HG02588 (cell line): Measurements from ENCODE around the gene OR52E5.
A peak's percentile ranks its signal among the peaks of the same experiment; 100 is the strongest.

Experiments used
- ATAC-seq: cut with Tn5 transposase; IDR thresholded peaks from one replicate; pipeline ENCODE4 v1.9.1; 2021; ENCODE audit warnings: mild to moderate bottlenecking, moderate library complexity; ENCODE audit not compliant: unreplicated experiment

Gene OR52E5

DNA sequence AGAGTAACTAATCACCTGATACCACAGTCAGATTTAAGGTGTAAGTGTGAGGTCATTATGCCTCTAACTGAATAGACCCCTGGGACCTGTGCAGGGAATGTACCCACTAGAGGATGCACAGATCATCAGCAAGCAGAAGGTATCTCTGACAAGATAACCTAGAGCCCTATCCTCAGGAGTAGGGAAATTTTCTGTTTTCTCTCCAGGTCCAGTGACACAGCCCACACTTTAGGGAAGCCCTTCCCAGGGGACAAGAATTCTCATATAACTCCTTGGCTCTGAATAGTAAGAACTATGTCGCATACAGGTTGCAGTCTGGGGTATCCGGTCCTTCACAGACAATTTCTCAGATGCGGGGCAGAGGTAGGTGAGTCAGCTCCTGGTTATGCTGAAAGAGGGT lies at the start of gene OR52E5:
Gene OR52E5 (plus strand): TSS at position 301 of the 400 bp plus-strand sequence. CDS start 7,569 bp downstream, outside the sequence.
- ATAC-seq, result no peak

DNA sequence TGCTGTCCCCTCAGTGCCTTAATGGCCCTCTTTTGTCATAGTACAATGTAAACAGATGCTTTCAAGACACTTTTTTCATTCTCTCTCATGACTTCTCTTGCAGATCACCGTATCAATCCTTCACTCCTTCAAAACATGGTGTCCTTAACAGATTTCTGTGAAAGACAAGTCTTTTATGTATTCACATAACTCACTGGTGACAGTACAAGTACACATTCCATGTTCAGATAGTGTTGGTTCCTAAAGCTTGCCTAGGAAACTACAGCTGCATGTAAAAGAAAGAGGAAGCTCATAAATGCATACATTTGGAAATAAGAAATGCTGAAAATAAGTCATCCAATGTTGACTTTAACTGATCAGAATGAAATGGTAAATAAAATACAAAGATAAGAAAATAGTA lies 46.3 kb upstream of the OR52E5 start:
- no peak for ATAC-seq

DNA sequence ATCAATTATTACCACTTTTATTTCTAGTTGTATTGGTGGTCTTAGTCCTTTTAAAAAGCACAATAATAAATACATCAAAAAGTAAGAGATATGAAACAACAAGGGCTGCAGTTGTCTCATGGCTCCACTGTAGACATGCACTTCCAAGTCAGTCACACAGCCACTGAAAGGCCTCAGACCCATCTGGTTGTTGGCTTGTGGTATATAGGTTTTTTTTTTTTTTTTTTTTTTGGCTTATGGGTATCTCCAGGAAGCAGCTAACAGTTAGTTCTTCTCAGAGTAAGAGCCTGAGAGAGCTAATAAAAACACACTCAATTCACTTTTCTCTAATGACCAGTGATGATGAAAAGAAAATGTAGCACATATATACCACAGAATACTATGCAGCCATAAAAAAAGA lies 45.3 kb upstream of the OR52E5 start:
- ATAC-seq, result no peak

DNA sequence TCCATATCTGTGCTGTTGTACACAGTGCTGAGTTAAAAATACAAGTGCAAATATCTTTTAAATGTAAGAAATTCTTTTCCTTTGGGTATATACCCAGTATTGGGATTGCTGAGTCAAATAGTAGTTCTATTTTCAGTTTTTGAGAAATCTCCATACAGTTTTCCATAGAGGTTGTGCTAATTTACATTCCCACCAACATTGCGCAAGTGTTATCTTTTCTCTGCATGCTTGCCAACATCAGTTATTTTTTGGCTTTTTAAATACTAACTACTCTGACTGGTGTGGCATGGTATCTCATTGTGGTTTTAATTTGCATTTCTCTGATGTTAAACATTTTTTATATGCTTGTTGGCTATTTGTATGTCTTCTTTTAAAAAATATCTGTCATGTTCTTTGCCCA lies 42.0 kb upstream of the OR52E5 start:
- ATAC-seq, result no peak

DNA sequence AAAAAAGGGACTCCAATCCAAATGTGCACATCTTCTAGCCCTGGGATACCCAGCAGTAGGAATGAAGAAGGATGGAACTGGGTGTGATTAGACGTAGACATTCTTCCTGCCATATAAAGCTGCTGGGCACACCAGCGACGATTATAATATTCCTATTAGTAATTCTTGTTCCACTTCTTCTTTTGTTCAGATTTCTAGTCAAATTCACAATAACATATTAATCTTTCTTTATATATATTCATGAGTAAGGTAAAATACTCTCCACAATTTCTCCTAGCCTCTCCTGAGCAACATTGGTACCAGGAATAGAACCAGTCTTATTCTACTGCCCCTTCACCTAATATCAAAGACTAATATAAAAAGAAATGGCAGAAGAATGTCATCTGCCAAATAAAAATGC lies 35.4 kb upstream of the OR52E5 start, which contains the start of gene OR52E8:
Gene OR52E8 (minus strand): TSS at position 101 of the 400 bp plus-strand sequence. CDS start 0 bp downstream, at position 101.
- ATAC-seq, result no peak

DNA sequence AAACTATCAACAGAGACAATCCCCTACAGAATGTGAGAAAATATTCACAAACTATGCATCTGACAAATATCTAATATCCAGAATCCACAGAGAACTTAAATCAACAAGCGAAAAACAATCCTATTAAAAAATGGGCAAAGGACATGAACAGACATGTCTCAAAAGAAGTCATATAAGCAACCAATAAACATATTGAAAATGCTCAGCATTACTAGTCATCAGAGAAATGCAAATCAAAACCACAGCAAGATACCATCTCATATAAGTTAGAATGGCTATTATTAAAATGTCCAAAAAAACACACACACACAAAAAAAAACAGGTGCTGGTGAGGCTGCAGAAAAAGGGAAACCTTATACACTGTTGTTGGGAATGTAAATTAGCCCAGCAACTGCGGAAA lies 27.2 kb upstream of the OR52E5 start:
- no peak for ATAC-seq

DNA sequence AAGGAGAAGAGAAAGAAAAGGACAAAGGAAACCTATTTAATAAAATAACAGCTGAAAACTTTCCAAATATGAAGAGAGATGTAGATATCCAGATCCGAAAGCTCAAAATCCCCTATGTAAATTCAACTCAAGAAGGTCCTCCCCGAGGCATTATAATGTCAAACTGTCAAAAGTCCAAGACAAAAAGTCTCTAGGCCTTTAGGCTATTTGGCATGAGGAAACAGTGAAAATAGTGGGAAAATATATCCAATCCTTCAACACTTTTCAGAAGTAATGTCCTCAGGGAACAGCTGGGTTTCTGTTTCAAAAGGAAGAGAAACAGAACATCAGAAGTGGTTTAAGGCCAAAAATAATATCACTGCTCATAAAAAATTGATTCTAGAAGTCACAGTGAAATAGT lies 14.4 kb upstream of the OR52E5 start:
- ATAC-seq, result no peak

DNA sequence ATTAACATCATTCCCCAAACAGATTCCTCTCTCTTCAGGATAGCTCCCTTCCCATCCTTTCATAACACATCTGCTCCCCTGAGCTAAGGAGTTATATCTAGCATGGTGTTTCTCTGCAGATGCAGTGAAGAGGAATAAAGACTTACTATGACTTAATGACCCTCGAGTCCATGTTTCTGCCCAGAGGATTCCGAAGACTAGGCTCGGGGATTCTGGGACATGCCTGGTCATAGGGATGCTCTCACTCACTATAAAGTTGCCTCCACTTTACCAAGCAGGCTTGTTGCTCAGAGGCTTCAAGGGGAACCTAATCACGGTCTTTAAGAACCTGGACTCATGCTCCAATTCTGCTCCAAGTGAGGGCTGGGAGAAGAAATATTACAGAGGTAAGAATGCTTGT lies 12.7 kb upstream of the OR52E5 start, which contains the start of gene OR52E4:
Gene OR52E4 (plus strand): TSS at position 301 of the 400 bp plus-strand sequence. CDS start 3,664 bp downstream, outside the sequence.
- ATAC-seq, result no peak

DNA sequence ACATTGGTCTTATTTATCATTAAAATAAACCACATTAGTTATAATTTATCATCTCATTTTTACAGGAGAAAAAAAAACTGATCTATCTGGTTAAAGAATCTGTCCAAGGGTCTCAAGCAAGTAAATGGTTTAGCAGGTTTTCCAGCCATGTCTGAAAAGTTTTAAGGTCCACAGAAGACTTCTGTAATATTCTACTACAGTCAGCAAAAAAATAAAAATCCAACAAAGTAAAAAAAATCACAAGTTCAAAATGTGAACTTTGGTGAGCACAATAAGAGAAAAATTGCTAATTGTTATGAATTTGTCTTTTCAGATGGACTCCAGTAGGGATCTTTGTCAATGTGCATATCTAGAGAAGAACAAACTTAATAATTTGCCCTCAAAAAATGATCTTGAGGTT lies 11.3 kb upstream of the OR52E5 start:
- ATAC-seq, result no peak

DNA sequence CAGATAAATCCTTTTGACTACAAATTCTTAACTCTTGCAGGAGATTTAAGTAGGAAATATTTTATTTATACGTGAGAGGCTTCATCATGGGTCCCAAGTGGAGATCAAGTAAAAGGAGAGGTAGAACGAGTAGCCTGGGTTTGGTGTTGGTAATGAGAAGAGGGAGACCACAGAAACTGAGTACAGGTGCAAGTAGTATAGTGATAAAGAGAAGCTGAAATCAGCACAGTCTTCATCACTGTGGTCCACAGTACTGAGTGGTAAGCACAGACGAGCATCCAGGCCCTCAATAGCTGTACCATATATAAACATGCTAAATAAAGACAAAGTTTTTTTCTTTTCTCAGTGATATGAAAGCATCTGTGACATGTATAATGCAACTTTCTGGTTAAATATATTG lies 5.8 kb upstream of the OR52E5 start:
- no peak for ATAC-seq

DNA sequence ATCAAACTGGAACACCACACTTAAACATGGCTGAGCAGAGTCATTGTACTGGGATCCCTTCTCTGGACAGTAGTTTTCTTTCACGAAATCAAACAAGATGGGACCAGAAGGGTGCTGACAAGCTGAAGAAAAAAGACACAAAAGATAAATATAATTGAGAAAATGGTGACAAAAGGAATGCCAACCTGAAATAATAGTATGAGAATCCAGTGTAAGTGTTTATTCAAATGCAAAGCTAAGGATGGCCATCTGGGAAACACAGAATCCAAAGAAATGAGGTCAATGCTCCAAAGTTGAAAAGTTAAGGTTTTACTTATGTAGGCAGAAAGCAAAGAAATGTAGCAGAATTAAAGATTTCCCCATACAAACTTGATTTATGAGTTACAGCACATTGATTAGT lies 5.3 kb upstream of the OR52E5 start:
- ATAC-seq, result no peak

DNA sequence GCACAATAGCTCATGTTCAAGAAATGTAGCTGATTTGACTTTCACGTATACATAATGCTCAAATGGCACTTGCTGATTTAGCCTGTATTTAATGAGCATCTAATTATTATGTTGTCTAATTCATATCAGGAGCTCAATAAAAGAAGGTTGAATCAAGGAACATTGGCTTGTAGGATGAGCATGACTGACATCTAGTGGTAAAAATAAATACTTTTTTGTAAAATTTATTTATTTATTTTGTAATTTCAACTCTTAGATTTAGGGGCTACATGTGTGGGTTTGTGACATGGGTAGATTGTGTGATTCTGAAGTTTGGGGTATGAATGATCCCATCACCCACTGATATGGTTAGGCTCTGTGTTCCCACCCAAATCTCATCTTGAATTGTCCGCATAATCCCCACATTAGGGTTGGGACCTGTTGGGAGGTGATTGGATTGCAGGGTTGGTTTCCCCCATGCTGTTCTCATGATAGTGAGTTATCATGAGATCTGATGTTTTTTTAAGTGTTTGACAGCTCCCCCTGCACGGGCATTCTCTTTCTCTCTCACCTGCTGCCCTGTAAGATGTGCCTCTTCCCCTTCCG lies 1.7 kb upstream of the OR52E5 start:
- ATAC-seq, result no peak

DNA sequence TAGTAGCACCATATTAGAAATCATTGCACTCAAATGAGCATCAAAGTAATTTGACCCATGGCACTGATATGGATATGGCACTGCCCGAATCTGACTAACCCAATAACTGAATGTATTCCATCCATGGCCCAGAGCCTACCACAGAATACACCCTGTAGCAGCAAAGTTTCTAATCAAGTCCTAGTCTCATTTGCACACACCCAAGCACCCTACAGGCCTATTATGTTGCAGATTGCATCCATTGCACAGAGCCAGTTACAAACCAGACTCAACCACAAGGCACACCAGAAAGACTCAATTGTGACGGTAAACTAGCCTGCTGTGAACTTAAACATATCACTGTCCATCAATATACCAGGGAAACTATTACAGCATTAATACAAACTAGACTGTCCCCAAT lies 6.5 kb downstream of the OR52E5 start:
- no peak for ATAC-seq

DNA sequence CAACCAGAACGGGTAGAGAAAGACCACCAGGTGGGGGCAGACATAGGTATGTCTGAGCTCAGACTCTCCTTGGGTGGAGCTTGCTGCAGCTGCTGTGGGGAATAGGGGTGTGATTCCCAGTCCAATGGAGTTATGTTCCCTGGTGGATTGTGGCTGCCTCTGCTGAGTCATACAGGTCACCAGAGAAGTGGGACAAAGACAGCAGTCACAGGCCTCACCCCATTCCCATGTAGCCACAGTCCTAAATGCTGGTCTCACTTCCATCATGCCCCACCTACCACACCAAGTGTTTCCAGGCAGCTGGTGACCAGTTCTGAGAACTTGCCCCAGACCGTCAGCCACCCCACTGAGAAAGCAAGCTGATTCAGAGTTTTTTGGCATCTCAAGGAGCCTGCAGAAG lies 17.5 kb downstream of the OR52E5 start:
- ATAC-seq, result no peak

DNA sequence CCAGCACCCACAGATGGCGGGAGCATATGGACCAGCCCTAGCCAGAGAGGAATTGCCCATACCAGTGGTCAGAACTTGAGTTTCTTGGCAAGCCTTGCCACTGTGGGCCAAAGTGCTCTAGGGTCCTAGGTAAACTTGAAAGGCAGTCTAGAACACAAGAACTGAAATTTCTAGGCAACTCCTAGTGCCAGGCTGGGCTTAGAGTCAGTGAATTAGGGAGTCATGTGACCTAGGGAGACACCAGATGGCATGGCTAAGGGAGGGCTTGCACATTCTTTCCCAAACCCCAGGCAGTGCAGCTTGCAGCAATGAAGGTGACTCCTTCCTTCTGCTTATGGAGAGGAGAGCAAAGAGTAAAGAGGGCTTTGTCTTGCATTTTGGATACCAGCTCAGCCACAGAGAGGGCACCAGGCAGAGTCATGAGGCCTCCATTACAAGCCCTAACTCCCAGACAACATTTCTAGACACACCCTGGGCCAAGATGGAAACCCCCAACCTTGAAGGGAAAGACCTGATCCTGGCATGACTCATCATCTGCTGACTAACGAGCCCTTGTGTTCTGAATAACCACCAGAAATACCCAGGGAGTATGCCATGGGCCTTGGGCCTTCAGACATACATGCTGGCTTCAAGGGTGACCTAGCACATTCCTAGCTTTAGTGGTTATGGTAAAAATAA lies 29.9 kb downstream of the OR52E5 start:
- peak; percentile 91 for ATAC-seq

DNA sequence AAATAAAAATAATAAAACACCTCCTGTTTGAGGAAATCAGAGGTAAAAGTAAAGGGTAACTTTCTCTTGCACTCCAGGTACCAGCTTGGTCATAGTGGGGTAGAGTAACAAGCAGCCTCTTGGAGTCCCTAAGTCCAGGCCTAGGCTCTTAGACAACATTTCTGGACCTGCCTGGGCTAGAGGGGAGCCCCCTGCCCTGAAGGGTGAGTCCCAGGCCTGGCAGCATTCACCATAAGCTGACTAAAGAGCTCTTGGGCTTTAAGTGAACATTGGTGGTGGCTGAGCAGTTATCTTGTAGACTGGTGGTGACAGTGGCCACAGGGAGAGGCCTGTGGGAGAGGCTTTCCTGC lies 30.4 kb downstream of the OR52E5 start:
- ATAC-seq, result peak; percentile 70

DNA sequence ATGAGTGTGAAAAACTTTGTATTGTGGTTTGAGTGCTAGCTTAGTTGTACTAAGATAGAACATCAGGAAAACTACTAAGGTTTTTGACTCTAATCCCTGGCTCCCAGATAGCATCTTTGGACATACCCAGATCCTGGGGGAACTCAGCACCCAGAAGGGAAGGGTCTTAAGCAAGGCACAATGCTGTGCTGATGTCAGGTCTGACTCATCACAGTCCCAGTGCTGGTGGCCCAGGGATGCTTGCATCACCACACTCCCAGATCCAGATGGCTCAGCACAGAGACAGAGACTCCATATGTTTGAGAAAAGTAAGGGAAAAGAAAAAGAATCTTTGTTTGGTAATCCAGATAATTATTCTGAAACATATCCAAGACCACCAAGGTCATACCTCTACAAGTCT lies 30.8 kb downstream of the OR52E5 start:
- peak; percentile 26 for ATAC-seq

DNA sequence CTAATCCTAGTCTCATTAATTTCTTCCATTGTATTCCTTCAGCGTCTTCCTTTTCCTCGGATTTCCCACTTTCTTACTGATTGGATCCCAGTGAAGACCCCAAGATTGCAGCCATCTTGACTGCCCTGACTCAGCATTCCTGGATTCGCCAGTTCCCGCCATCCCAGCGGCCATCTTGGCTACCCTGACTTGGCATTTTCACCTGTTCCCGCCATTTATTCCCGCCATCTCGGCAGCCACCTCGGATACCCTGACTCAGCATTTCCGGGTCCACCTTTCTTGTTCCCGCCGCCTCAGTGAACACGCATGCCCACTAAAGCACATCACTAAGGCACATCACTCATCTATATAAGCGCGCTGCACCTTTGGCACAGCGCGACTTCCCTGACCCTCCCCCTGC lies 35.3 kb downstream of the OR52E5 start:
- no peak for ATAC-seq

DNA sequence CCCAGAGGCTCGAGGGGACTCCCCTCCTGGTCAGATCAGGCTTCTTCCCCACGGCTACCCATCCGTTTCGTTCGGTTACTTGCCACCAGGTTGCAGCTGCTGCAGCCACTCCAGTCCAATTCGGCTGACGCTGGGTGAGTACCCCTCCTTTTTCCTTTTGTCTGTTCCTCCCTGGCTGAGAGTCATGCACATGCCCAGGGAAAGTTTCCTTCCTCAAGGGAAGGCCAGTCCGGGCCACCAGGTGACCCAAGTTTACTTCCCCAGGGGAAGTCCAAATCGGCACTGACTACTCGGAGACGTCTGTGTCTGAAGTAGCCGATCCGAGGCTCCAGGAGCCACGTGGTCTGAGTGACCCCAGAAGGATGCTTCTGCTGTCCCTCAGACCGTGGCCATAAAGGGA lies 35.8 kb downstream of the OR52E5 start:
- ATAC-seq, result no peak

DNA sequence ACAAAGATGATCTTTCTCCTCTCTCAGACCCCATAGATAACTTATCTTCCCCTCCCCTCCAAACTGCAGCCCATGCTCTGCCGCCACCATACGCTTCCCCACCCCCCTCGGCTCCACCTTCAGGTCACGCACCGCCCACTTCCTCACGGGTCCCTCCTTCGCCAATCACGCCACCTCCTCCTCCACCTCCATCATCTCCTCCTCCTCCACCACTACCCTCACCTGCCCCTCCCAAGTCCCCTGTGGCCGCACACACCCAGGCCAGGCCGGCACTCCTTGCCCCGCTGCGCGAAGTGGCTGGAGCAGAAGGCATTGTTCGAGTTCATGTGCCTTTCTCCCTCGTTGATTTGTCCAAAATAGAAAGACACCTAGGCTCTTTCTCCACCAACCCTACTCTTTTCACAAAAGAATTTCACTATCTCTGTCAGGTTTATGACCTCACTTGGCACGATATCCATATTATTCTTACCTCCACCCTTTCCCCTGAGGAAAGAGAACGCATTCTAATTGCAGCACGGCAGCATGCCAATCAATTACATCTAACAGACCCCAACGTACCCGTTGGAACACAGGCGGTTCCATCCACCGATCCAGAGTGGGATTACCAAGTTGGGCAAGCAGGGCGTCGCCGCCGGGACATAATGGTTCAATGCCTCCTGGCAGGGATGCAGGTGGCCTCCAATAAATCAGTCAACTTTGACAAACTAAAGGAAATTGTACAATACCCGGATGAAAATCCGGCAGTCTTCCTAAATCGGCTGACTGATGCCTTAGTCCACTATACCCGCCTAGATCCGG lies 36.8 kb downstream of the OR52E5 start:
- no peak for ATAC-seq

DNA sequence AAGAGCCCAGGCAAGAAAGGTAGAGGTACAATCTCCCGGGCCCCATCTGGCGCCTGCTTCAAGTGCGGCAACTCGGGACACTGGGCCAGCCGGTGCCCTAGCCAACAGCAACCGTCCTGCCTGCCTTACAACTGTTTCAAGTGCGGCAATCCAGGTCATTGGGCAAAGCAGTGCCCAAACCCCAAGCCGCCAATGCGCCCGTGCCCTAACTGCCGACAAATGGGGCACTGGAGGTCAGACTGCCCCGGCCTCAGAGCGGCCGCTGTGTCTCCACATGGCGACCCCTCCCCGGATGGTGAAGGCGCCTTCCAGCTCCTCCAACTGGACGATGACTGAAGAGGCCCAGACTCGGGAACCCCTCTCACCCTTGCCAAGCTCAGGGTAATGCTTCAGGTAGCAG lies 37.6 kb downstream of the OR52E5 start:
- ATAC-seq, result no peak

DNA sequence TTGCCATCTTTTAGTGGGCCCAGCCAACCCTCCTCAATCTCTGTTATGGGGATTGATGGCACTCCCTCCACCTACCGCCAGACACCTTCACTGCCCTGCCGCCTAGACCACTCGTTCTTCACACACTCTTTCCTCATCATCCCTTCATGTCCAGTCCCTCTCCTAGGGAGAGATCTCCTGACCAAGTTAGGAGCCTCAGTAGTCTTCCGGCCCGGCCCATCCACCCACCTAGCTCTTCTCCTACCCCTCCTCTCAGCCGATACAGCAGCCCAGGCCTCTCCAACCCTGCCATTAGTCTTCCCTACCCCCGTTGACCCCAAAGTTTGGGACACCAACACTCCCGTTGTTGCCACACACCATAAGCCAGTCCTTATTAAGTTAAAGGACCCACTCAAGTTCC lies 38.1 kb downstream of the OR52E5 start:
- no peak for ATAC-seq
